GM12865 (cell line): ENCODE results near the gene PITPNM3.

Experiments used
- DNase-seq: peaks from one replicate; pipeline ENCODE4 v3.0.0; 2010; ENCODE audit warnings: low read depth
- H3K4me3 ChIP-seq: 2 replicates; pipeline ENCODE4 v1.5.1; 2011; ENCODE audit warnings: mild to moderate bottlenecking, low read depth, low read length, control low read depth
- CTCF ChIP-seq: IDR thresholded peaks from 2 replicates; pipeline ENCODE4 v1.5.1; 2011; ENCODE audit warnings: low read length, control low read depth, low read depth, inconsistent platforms; ENCODE audit not compliant: insufficient read depth; ENCODE audit errors: missing control alignments

Gene PITPNM3

GRCh38 chr17:6569370-6570285 is 13.3 kb upstream of the PITPNM3 start:
- no peak for TF ChIP-seq CTCF
- no peak overlapping the region for H3K4me3 ChIP-seq
- no peak for DNase-seq

DNA sequence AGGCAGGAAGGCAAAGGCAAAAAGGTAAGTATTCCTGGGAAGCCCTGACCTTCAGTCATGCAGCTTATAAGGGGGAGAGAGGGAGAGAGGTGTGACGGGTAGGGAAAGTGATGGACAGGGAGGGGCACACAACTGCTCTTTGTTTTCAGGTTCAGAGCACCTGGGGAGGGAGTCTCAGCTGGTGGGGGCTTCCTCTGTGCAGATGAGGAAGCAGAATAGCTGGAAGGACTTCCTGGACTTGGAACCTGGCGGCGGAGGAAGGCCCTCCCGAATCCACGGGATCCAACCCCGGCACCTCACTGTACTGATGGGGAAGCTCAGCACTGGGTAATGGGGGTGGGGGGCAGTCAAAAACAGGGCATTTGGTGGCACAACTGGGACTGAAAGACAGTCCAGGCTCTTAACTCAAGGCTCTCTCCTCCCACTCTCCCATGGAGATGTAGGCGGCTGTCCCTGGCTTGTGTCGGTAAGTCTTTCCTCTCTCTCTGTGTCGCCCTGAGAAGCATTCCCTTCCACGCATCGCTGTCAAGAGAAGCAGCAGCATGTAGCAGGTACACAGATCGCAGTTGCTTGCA is 11.9 kb upstream of the PITPNM3 start:
- no peak for DNase-seq

DNA sequence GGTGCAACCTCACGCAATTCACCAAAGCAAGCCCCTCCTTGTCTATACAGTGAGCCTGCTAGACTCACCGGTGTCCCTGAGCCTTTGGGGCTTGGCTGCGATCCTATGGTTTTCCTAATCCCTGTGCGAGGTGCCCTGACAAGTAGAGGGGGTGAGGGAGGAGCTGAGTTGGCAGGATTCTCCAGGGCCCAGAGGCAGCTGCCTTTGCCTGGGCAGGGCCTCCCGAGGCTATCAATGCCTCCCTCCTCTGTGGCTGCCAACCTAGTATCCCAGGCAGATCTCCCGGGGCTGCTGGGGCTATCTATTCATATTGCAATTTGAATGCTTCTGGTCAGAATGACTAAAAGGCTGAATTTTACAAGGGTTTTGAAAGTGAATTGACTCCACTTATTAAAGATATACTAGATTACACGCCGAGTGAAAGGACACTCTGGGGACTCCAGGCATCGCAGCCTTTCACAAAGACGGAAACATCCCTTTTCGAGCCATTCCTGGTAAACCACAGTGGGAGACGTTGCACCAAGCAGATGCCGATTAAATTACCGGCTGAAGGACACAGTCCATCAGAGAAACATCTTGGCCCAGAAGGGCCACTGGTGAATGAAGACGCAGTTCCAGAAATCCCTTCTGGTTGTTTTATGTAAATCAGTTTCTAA is 11.3 kb upstream of the PITPNM3 start:
- TF ChIP-seq CTCF: no peak
- DNase-seq: no peak
- no peak overlapping the region for H3K4me3 ChIP-seq

More for the DNA sequence above, 11.9 kb upstream of the PITPNM3 start:
- H3K4me3 ChIP-seq: no peak overlapping the region
- TF ChIP-seq CTCF: no peak

- no peak overlapping the region for H3K4me3 ChIP-seq
- no peak for TF ChIP-seq CTCF
- no peak for DNase-seq
Observed at GRCh38 chr17:6561446-6561845, 5.1 kb upstream of the PITPNM3 start.

DNA sequence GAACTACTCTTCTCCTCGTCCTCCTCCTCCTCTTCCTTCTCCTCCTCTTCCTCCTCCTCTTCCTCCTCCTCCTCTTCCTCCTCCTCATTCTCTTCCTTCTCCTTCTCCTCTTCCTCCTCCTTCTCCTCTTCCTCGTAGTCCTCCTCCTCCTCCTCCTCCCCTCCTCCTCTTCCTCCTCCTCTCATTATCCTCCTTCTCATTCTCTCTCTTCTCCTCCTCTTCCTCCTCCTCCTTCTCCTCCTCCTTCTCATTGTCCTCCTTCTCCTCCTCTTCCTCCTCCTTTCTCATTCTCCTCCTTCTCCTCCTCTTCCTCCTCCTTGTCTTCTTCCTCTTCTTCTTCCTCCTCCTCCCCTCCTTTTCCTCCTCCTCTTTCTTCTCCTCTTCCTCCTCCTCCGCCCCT is 4.1 kb upstream of the PITPNM3 start:
- no peak for DNase-seq
- no peak for TF ChIP-seq CTCF
- no peak overlapping the region for H3K4me3 ChIP-seq

- no peak for DNase-seq
- no peak overlapping the region for H3K4me3 ChIP-seq
- TF ChIP-seq CTCF: no peak
Observed at GRCh38 chr17:6559753-6560215, 3.4 kb upstream of the PITPNM3 start.
